Peyer's patch (tissue), 4 donors: Measurements from ENCODE around the gene LMO7.

ENCODE experiments used
- POLR2A ChIP-seq, 2 donors: fragments of 450-650 bp; IDR thresholded peaks; one replicate each; pipeline ENCODE4 v1.5.1; 2017; ENCODE audit warnings: antibody characterized with exemption in 2 of 2, mild to moderate bottlenecking in 2 of 2, moderate library complexity in 2 of 2
- TF ChIP-seq, protein P1 (sequence below), 6 experiments: fragments of 450-650 bp in 4 of 6; fragments of 200-600 bp in 2 of 6; sonication (generic) in 1 of 6; IDR thresholded peaks; one replicate each; pipeline ENCODE4 v1.5.1; 2017 to 2019; ENCODE audit warnings: antibody characterized with exemption in 6 of 6, mild to moderate bottlenecking in 3 of 6, moderate library complexity in 1 of 6

- TF ChIP-seq, protein P1, sequence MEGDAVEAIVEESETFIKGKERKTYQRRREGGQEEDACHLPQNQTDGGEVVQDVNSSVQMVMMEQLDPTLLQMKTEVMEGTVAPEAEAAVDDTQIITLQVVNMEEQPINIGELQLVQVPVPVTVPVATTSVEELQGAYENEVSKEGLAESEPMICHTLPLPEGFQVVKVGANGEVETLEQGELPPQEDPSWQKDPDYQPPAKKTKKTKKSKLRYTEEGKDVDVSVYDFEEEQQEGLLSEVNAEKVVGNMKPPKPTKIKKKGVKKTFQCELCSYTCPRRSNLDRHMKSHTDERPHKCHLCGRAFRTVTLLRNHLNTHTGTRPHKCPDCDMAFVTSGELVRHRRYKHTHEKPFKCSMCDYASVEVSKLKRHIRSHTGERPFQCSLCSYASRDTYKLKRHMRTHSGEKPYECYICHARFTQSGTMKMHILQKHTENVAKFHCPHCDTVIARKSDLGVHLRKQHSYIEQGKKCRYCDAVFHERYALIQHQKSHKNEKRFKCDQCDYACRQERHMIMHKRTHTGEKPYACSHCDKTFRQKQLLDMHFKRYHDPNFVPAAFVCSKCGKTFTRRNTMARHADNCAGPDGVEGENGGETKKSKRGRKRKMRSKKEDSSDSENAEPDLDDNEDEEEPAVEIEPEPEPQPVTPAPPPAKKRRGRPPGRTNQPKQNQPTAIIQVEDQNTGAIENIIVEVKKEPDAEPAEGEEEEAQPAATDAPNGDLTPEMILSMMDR (IDR thresholded peaks at IDR 0.05): no peak
- no peak for TF ChIP-seq POLR2A (IDR thresholded peaks at IDR 0.05)
These were observed 54.5 kb downstream of the LMO7 start for GRCh38 chr13:75690607-75691006.
